K562 (cell line): ENCODE measurements around the gene KCNJ11. TPM values are rescaled to one million over a fixed set of nuclear protein-coding genes. Genes with fewer than 3 reads are reported as not detected.

ENCODE experiments used
- ATF6 ChIP-seq: sonication (generic); formaldehyde crosslinking; IDR thresholded peaks from 2 replicates; pipeline ENCODE4 v1.4.0; 2020; ENCODE audit warnings: mild to moderate bottlenecking, missing genetic modification reagents
- ATF7 ChIP-seq: fragments of 450-650 bp; IDR thresholded peaks from 2 replicates; pipeline ENCODE4 v1.7.1; 2014; ENCODE audit warnings: mild to moderate bottlenecking, moderate library complexity
- DNMT1 ChIP-seq: fragments of 450-650 bp; IDR thresholded peaks from 2 replicates; pipeline ENCODE4 v1.6.1; 2016; ENCODE audit warnings: antibody characterized with exemption, mild to moderate bottlenecking
- ESRRA ChIP-seq: fragments of 450-650 bp; IDR thresholded peaks from 2 replicates; pipeline ENCODE4 v1.6.1; 2014; ENCODE audit warnings: low read depth, mild to moderate bottlenecking, moderate library complexity, borderline replicate concordance
- EWSR1 ChIP-seq: fragments of 450-650 bp; IDR thresholded peaks from 2 replicates; pipeline ENCODE4 v1.6.1; 2018; ENCODE audit warnings: borderline replicate concordance, mild to moderate bottlenecking, low read depth, moderate library complexity; ENCODE audit not compliant: partially characterized antibody
- FOSL1 ChIP-seq: fragments of 200-800 bp; sonication (Bioruptor generic); conservative IDR thresholded peaks from 2 replicates; pipeline ENCODE4 v1.6.1; 2016; ENCODE audit warnings: missing genetic modification characterization, missing compliant biosample characterization
- FOXM1 ChIP-seq, 2 experiments: fragments of 450-650 bp in 1 of 2; sonication (generic) in 1 of 2; formaldehyde crosslinking in 1 of 2; IDR thresholded peaks; 2 replicates each; pipeline versions ENCODE4 v1.6.1 to v1.9.0; 2017 to 2022; ENCODE audit warnings: low read depth in 2 of 2, mild to moderate bottlenecking in 2 of 2, missing genetic modification reagents in 1 of 2, moderate library complexity in 1 of 2
- IFI16 ChIP-seq: fragments of 250-450 bp; sonication (Bioruptor Pico); IDR thresholded peaks from 2 replicates; pipeline ENCODE4 v2.1.2; 2022; ENCODE audit warnings: mild to moderate bottlenecking, inconsistent platforms
- JUN ChIP-seq, 2 experiments: sonication (generic) in 1 of 2; formaldehyde crosslinking in 1 of 2; IDR thresholded peaks; 2 replicates each; pipeline versions ENCODE4 v1.6.1 to v1.8.0; 2012 to 2022; ENCODE audit warnings: borderline replicate concordance in 2 of 2, mild to moderate bottlenecking in 2 of 2, improper control_type of control experiment in 1 of 2, low read depth in 1 of 2, low read length in 1 of 2, missing genetic modification reagents in 1 of 2
- MCM7 ChIP-seq, 2 experiments: fragments of 450-650 bp; IDR thresholded peaks; 2 replicates each; pipeline ENCODE4 v1.6.1; 2016 to 2018
- MECOM ChIP-seq: fragments of 250-450 bp; sonication (Bioruptor Pico); IDR thresholded peaks from 2 replicates; pipeline ENCODE4 v1.8.0; 2022; ENCODE audit warnings: inconsistent platforms
- MEF2D ChIP-seq: conservative IDR thresholded peaks from 2 replicates; pipeline ENCODE4 v1.6.1; 2016; ENCODE audit warnings: low read depth, missing genetic modification characterization, missing compliant biosample characterization
- MTA1 ChIP-seq: fragments of 450-650 bp; IDR thresholded peaks from 2 replicates; pipeline ENCODE4 v1.6.1; 2017; ENCODE audit warnings: borderline replicate concordance
- NFXL1 ChIP-seq: fragments of 450-650 bp; formaldehyde crosslinking; IDR thresholded peaks from 2 replicates; pipeline ENCODE4 v1.4.0; 2021; ENCODE audit warnings: mild to moderate bottlenecking
- NR1H2 ChIP-seq: sonication (generic); formaldehyde crosslinking; IDR thresholded peaks from 2 replicates; pipeline ENCODE4 v1.4.0; 2020; ENCODE audit warnings: mild to moderate bottlenecking, missing genetic modification reagents
- NR4A1 ChIP-seq, 2 experiments: fragments of 250-450 bp in 1 of 2; fragments of 450-650 bp in 1 of 2; sonication (Bioruptor Pico) in 1 of 2; IDR thresholded peaks; 2 replicates each; pipeline versions ENCODE4 v1.4.0 to v1.6.1; 2016 to 2020; ENCODE audit warnings: mild to moderate bottlenecking in 2 of 2, missing compliant biosample characterization in 1 of 2, missing genetic modification characterization in 1 of 2, moderate library complexity in 1 of 2
- POLR2B ChIP-seq: fragments of 450-650 bp; IDR thresholded peaks from 2 replicates; pipeline ENCODE4 v1.6.1; 2018; ENCODE audit warnings: low read depth; ENCODE audit not compliant: partially characterized antibody
- PRMT5 ChIP-seq: sonication (generic); formaldehyde crosslinking; IDR thresholded peaks from 2 replicates; pipeline ENCODE4 v1.5.0; 2020; ENCODE audit warnings: missing genetic modification reagents
- PURB ChIP-seq: sonication (generic); formaldehyde crosslinking; IDR thresholded peaks from 2 replicates; pipeline ENCODE4 v1.9.0; 2021; ENCODE audit warnings: low read depth, mild to moderate bottlenecking, missing genetic modification reagents
- TAL1 ChIP-seq: fragments of 450-650 bp; IDR thresholded peaks from 2 replicates; pipeline ENCODE4 v1.6.1; 2016; ENCODE audit warnings: mild to moderate bottlenecking
- ZFP1 ChIP-seq: fragments of 450-650 bp; formaldehyde crosslinking; IDR thresholded peaks from 2 replicates; pipeline ENCODE4 v1.4.0; 2020; ENCODE audit warnings: mild to moderate bottlenecking, mixed read lengths
- ZFP36 ChIP-seq: fragments of 150-350 bp; IDR thresholded peaks from 2 replicates; pipeline ENCODE4 v1.6.1; 2018; ENCODE audit warnings: low read length, low read depth; ENCODE audit not compliant: partially characterized antibody
- ZNF212 ChIP-seq: fragments of 450-650 bp; formaldehyde crosslinking; IDR thresholded peaks from 2 replicates; pipeline ENCODE4 v1.4.0; 2020; ENCODE audit warnings: mild to moderate bottlenecking
- ZNF444 ChIP-seq: fragments of 250-450 bp; sonication (Bioruptor Pico); IDR thresholded peaks from 2 replicates; pipeline ENCODE4 v1.4.0; 2020; ENCODE audit warnings: mild to moderate bottlenecking, moderate library complexity
- ZNF766 ChIP-seq: fragments of 200-800 bp; sonication (Bioruptor generic); conservative IDR thresholded peaks from 2 replicates; pipeline ENCODE4 v1.6.1; 2016; ENCODE audit warnings: missing genetic modification characterization, missing compliant biosample characterization
- polyA plus RNA-seq, 8 experiments: library from polyadenylated mRNA; depleted of rRNA in 4 of 8; stranded (reverse) in 5 of 8; unstranded in 3 of 8; fragments of >200 nt; fragmentation: Nextera tagmentation in 2 of 8; fragmentation: Illumina TruSeq in 1 of 8; extraction: Ambion mirVana in 2 of 8; extraction: Trizol in 1 of 8; gene quantifications; 2 replicates each; pipeline versions ENCODE4 v1.2.1 to v1.2.3, GENCODE V29; 2011 to 2014; ENCODE audit warnings: inconsistent platforms in 1 of 8, missing spikeins in 1 of 8
- total RNA-seq, 7 experiments: library from RNA; depleted of rRNA in 6 of 7; stranded (reverse); fragments of >200 nt in 6 of 7; fragmentation: Illumina TruSeq in 2 of 7; extraction: Trizol in 2 of 7; gene quantifications; 2 replicates each; pipeline versions ENCODE4 v1.2.1 to v1.2.3, GENCODE V29; 2011 to 2021; ENCODE audit warnings: low replicate concordance in 1 of 7
- TF ChIP-seq, protein P1 (sequence below): fragments of 250-450 bp; sonication (Bioruptor Pico); IDR thresholded peaks from 2 replicates; pipeline ENCODE4 v1.8.0; 2021; ENCODE audit warnings: moderate library complexity, mild to moderate bottlenecking, inconsistent platforms
- TF ChIP-seq, protein P2 (sequence below): fragments of 250-450 bp; sonication (Bioruptor Pico); IDR thresholded peaks from 2 replicates; pipeline ENCODE4 v1.4.0; 2020

KCNJ11 gene
- total and polyA plus RNA-seq, 9 of the 15 experiments (the other 6 are each of a cell fraction or from before 2014, with no cell fraction given), result 0.54 to 3.7 (median 0.86) TPM; not detected in 2

DNA sequence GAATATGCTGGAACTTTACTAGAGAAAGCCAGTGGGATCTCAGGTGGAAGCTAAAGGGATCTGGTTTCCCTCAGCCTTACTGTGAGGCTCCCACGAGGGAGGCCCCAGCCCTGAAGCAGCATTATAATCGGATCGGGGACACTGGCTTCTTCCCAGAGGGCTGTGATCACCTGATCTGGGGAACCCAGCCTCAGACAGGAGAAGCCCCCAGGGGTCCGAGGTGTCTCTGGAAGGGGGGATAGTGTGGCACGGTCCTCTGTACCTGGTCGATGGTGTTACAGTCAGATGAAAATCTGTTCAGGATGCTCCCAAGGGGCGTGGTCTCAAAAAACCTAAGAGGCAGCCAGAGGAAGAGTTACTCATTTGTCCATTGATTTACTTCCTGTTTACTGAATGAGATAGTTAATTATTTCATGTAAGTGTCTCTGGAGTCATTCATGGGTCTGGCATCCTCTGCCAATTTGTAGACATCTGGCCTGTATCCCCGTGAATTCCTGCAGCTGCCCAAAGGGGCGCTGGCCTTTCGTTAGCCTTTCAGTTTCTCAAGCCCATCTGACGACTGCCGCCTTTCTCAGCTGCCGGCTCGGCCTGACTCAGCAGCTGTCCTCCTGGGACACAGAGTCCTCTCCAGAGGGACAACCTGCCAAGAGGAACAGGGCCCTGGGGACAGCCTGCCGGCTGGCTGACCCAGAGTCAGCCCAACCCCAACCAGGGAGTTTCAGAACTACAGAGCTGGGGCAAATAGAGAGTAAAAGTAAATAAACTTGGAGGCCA, 17.0 kb upstream of the KCNJ11 start (continued):
- TF ChIP-seq, protein P1, sequence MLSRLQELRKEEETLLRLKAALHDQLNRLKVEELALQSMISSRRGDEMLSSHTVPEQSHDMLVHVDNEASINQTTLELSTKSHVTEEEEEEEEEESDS (CRISPR knock-in tag), result no peak
- TF ChIP-seq MEF2D (no peak), FOSL1 (0 out of 2 replicates have a peak, but pooled peaks have one; percentile 19), ZNF444 (CRISPR knock-in tag) (no peak), ATF7 (no peak), ZNF212 (CRISPR knock-in tag) (no peak), IFI16 (no peak), NFXL1 (CRISPR knock-in tag) (no peak), JUN (IDR thresholded peaks at IDR 0.05; ENCODE audit: borderline replicate concordance, low read depth, low read length) (no peak), JUN (CRISPR knock-in tag; IDR thresholded peaks at IDR 0.05; ENCODE audit: borderline replicate concordance) (no peak), MECOM (no peak), ZFP1 (no peak), FOXM1 (IDR thresholded peaks at IDR 0.05; ENCODE audit: low read depth) (no peak), FOXM1 (CRISPR knock-in tag; IDR thresholded peaks at IDR 0.05; ENCODE audit: low read depth) (no peak), POLR2B (no peak), DNMT1 (no peak), NR4A1 (CRISPR knock-in tag; IDR thresholded peaks at IDR 0.05) (no peak), NR4A1 (tag; IDR thresholded peaks at IDR 0.05) (no peak), MTA1 (no peak), ZNF766 (CRISPR knock-in tag) (0 out of 2 replicates have a peak, but pooled peaks have one; percentile 40), ZFP36 (no peak), TAL1 (no peak), NR1H2 (no peak), ESRRA (no peak), EWSR1 (no peak), PRMT5 (CRISPR knock-in tag) (no peak), ATF6 (CRISPR knock-in tag) (no peak), PURB (CRISPR knock-in tag) (no peak), MCM7 (IDR thresholded peaks at IDR 0.05) (no peak)
- TF ChIP-seq, protein P2, sequence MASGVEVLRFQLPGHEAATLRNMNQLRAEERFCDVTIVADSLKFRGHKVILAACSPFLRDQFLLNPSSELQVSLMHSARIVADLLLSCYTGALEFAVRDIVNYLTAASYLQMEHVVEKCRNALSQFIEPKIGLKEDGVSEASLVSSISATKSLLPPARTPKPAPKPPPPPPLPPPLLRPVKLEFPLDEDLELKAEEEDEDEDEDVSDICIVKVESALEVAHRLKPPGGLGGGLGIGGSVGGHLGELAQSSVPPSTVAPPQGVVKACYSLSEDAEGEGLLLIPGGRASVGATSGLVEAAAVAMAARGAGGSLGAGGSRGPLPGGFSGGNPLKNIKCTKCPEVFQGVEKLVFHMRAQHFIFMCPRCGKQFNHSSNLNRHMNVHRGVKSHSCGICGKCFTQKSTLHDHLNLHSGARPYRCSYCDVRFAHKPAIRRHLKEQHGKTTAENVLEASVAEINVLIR, result no peak
